ENCODE results near the gene CD79B. TPM values are rescaled to one million over a fixed set of nuclear protein-coding genes. Genes with fewer than 3 reads are reported as not detected.

The CD79B gene
- total and polyA plus RNA-seq, 9 of the 15 experiments (the other 6 are each of a cell fraction or from before 2014, with no cell fraction given) = 0.15 to 0.62 (median 0.44) TPM; not detected in 2

DNA sequence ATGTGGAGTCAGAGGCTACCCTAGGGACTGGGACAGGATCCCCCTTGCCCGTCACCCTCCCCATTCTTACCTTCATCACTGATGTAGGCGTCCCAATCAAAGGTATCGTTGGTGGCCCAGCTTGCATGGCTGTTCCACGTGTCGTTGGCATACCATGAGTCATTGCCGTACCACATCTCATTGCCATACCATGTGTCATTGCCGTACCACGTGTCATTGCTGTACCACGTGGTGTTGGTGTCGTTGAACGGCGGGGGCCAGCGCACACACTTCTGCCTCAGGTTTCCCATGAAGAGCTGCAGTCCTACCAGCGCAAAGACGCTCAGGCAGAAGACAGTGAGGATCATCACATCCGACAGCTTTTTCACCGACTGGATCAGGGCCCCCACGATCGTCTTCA lies 35.8 kb upstream of the CD79B start:
- Histone ChIP-seq H3K4me1 (replicated peaks in 1 of 2; ENCODE audit: control insufficient read depth in 2 of 2, insufficient read depth in 2 of 2, low read length in 2 of 2) (peaks cover 5 to 16% of the 10 kb centered on the region in 2 experiments; a peak in 4 of 5 replicates), H4K20me1 (replicated peaks; ENCODE audit: control insufficient read depth, insufficient read depth, low read length) (no peaks in the 10 kb centered on the region), H3K36me3 (ENCODE audit: control insufficient read depth, insufficient read depth, low read length) (no peaks in the 10 kb centered on the region), H3K9ac (ENCODE audit: insufficient read depth in 1 of 2, low read depth in 2 of 2, low read length in 2 of 2) (0 out of 4 replicates have a peak overlapping the region, but pooled peaks of 1 of the 2 experiments have one; percentile 4), H3K4me2 (ENCODE audit: insufficient read depth, low read length) (no peak overlapping the region; the same call in 1 of the 2 replicates), H3K27ac (ENCODE audit: extremely low read depth, low read depth, low read length) (no peak overlapping the region), H3K79me2 (ENCODE audit: control insufficient read depth, insufficient read depth, low read length) (no peaks in the 10 kb centered on the region), H3K9me3 (replicated peaks; ENCODE audit: control insufficient read depth, insufficient read depth, low read depth, low read length) (no peaks in the 10 kb centered on the region), H2AFZ (ENCODE audit: low read depth, low read length) (peak overlapping the region; percentile 60), H3K27me3 (ENCODE audit: control insufficient read depth in 2 of 2, insufficient read depth in 2 of 2, low read length in 2 of 2) (peaks cover 2 to 27% of the 10 kb centered on the region in 2 experiments; a peak in 4 of 5 replicates), H3K4me3 (no peak overlapping the region), H3K9me1 (ENCODE audit: control insufficient read depth, insufficient read depth, low read length) (peaks cover 2% of the 10 kb centered on the region)
- DNase-seq (ENCODE audit: extremely low read depth in 1 of 4, low spot score in 3 of 4) (peak in 2 of 4 experiments; percentile 19 to 32), FAIRE-seq (no peak), ATAC-seq (peak; percentile 70)
- 32% methylated on average over 19 of the region's 19 CpGs for WGBS (ENCODE audit: insufficient coverage, low coverage, missing lambda C conversion rate)
- in situ Hi-C loops (cut with MboI) = no loop called here
- no TSS peak for BruUV-seq (replicated peaks)
- POLR2A ChIA-PET = interaction anchor here (1.0 to 1.7 kb wide), 3 partner anchors 9 to 29 kb away, joined by 3 to 6 read pairs (median 5); no protein-coding TSS in a partner anchor
- CTCF ChIA-PET (ENCODE audit: low intra/inter-chr PET ratio) = no interaction called here
- intact Hi-C loops (cut with micrococcal nuclease) = no loop called here
- TF ChIP-seq C11orf30 (IDR thresholded peaks at IDR 0.05; ENCODE audit: low read depth) (no peak), SMC3 (conservative IDR thresholded peaks at IDR 0.05; ENCODE audit: insufficient read depth, low read depth, low read length) (no peak), TFAM (CRISPR knock-in tag; conservative IDR thresholded peaks at IDR 0.05) (no peak), TAF7 (tag; IDR thresholded peaks at IDR 0.05) (no peak), RBM17 (IDR thresholded peaks at IDR 0.05; ENCODE audit: borderline replicate concordance, low read depth, low read length) (no peak), KAT7 (CRISPR knock-in tag; IDR thresholded peaks at IDR 0.05; ENCODE audit: borderline replicate concordance) (no peak), ZNF232 (CRISPR knock-in tag; IDR thresholded peaks at IDR 0.05) (0 out of 2 replicates have a peak, but pooled peaks have one; percentile 53), GABPB2 (CRISPR knock-in tag; conservative IDR thresholded peaks at IDR 0.05) (no peak), BRD4 (IDR thresholded peaks at IDR 0.05) (no peak)
- TF ChIP-seq, protein P1, sequence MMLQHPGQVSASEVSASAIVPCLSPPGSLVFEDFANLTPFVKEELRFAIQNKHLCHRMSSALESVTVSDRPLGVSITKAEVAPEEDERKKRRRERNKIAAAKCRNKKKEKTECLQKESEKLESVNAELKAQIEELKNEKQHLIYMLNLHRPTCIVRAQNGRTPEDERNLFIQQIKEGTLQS (IDR thresholded peaks at IDR 0.05) = peak; percentile 72
- TF ChIP-seq, protein P1 (CRISPR knock-in tag; conservative IDR thresholded peaks at IDR 0.05) = no peak
- TF ChIP-seq, protein P2, sequence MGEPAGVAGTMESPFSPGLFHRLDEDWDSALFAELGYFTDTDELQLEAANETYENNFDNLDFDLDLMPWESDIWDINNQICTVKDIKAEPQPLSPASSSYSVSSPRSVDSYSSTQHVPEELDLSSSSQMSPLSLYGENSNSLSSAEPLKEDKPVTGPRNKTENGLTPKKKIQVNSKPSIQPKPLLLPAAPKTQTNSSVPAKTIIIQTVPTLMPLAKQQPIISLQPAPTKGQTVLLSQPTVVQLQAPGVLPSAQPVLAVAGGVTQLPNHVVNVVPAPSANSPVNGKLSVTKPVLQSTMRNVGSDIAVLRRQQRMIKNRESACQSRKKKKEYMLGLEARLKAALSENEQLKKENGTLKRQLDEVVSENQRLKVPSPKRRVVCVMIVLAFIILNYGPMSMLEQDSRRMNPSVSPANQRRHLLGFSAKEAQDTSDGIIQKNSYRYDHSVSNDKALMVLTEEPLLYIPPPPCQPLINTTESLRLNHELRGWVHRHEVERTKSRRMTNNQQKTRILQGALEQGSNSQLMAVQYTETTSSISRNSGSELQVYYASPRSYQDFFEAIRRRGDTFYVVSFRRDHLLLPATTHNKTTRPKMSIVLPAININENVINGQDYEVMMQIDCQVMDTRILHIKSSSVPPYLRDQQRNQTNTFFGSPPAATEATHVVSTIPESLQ (CRISPR knock-in tag; IDR thresholded peaks at IDR 0.05) = no peak
- TF ChIP-seq, protein P3, sequence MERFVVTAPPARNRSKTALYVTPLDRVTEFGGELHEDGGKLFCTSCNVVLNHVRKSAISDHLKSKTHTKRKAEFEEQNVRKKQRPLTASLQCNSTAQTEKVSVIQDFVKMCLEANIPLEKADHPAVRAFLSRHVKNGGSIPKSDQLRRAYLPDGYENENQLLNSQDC (CRISPR knock-in tag; IDR thresholded peaks at IDR 0.05) = no peak
- TF ChIP-seq, protein P4, sequence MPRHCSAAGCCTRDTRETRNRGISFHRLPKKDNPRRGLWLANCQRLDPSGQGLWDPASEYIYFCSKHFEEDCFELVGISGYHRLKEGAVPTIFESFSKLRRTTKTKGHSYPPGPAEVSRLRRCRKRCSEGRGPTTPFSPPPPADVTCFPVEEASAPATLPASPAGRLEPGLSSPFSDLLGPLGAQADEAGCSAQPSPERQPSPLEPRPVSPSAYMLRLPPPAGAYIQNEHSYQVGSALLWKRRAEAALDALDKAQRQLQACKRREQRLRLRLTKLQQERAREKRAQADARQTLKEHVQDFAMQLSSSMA (CRISPR knock-in tag; IDR thresholded peaks at IDR 0.05) = no peak
- TF ChIP-seq, protein P5, sequence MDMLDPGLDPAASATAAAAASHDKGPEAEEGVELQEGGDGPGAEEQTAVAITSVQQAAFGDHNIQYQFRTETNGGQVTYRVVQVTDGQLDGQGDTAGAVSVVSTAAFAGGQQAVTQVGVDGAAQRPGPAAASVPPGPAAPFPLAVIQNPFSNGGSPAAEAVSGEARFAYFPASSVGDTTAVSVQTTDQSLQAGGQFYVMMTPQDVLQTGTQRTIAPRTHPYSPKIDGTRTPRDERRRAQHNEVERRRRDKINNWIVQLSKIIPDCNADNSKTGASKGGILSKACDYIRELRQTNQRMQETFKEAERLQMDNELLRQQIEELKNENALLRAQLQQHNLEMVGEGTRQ (CRISPR knock-in tag; IDR thresholded peaks at IDR 0.05) = peak; percentile 78
- TF ChIP-seq, protein P6, sequence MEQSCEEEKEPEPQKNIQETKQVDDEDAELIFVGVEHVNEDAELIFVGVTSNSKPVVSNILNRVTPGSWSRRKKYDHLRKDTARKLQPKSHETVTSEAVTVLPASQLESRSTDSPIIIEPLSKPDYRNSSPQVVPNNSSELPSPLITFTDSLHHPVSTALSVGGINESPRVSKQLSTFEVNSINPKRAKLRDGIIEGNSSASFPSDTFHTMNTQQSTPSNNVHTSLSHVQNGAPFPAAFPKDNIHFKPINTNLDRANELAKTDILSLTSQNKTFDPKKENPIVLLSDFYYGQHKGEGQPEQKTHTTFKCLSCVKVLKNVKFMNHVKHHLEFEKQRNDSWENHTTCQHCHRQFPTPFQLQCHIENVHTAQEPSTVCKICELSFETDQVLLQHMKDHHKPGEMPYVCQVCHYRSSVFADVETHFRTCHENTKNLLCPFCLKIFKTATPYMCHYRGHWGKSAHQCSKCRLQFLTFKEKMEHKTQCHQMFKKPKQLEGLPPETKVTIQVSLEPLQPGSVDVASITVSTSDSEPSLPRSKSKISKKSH (CRISPR knock-in tag; IDR thresholded peaks at IDR 0.05) = no peak
